ENCODE data around the gene HES4.

GRCh38 chr1:997993-998744 lies 1.7 kb downstream of the HES4 start:
- TF ChIP-seq POLR2A (IDR thresholded peaks at IDR 0.05) (no peak), CTCF (IDR thresholded peaks at IDR 0.05) (no peak), POLR2AphosphoS5 (IDR thresholded peaks at IDR 0.05) (no peak)
